NT2/D1 (cell line): Measurements from ENCODE around the gene PRODH2.

ENCODE experiments used
- DNase-seq: peaks from one replicate; pipeline ENCODE4 v3.0.0-alpha.2; 2011; ENCODE audit warnings: low read depth, low spot score
- H3K27me3 ChIP-seq: 2 replicates; pipeline ENCODE4 v1.6.0; 2011; ENCODE audit warnings: mild to moderate bottlenecking; ENCODE audit not compliant: insufficient read length, insufficient read depth
- H3K36me3 ChIP-seq: 2 replicates; pipeline ENCODE4 v1.6.1; 2011; ENCODE audit warnings: mild to moderate bottlenecking, low read length, mixed read lengths; ENCODE audit not compliant: insufficient read depth, insufficient read length
- H3K4me1 ChIP-seq: 2 replicates; pipeline ENCODE4 v1.5.1; 2011; ENCODE audit not compliant: insufficient read depth, insufficient read length
- H3K4me3 ChIP-seq: 2 replicates; pipeline ENCODE4 v1.5.1; 2011; ENCODE audit warnings: low read depth; ENCODE audit not compliant: insufficient read length
- H3K9ac ChIP-seq: 2 replicates; pipeline ENCODE4 v1.6.0; 2011; ENCODE audit warnings: low read depth; ENCODE audit not compliant: insufficient read length
- H3K9me3 ChIP-seq: 2 replicates; pipeline ENCODE4 v1.5.1; 2011; ENCODE audit warnings: mild to moderate bottlenecking, low read length; ENCODE audit not compliant: insufficient read depth
- SUZ12 ChIP-seq: IDR thresholded peaks from 2 replicates; pipeline ENCODE4 v1.6.1; 2011; ENCODE audit not compliant: insufficient read length, insufficient read depth; ENCODE audit errors: extremely low read depth
- YY1 ChIP-seq: IDR thresholded peaks from 2 replicates; pipeline ENCODE4 v1.6.1; 2011; ENCODE audit not compliant: insufficient read length, insufficient read depth
- ZNF274 ChIP-seq: IDR thresholded peaks from 2 replicates; pipeline ENCODE4 v1.6.1; 2011; ENCODE audit warnings: mild to moderate bottlenecking, low read depth, low read length

PRODH2 gene

GRCh38 chr19:35813043-35813890, 622 bp upstream of the PRODH2 start:
- Histone ChIP-seq H3K4me3 (no peak overlapping the region), H3K4me1 (peaks cover 5% of the 10 kb centered on the region), H3K9ac (no peak overlapping the region), H3K36me3 (no peaks in the 10 kb centered on the region), H3K27me3 (no peaks in the 10 kb centered on the region), H3K9me3 (no peaks in the 10 kb centered on the region)
- TF ChIP-seq ZNF274 (no peak), YY1 (no peak), SUZ12 (no peak)
- DNase-seq, result no peak

GRCh38 chr19:35811317-35812219, 1.1 kb downstream of the PRODH2 start:
- H3K27me3 ChIP-seq, result no peaks in the 10 kb centered on the region
- H3K36me3 ChIP-seq, result no peaks in the 10 kb centered on the region
- no peak for DNase-seq
- TF ChIP-seq YY1 (no peak), ZNF274 (no peak), SUZ12 (no peak)
- no peaks in the 10 kb centered on the region for H3K9me3 ChIP-seq
- H3K9ac ChIP-seq, result no peak overlapping the region
- H3K4me1 ChIP-seq, result peaks cover 5% of the 10 kb centered on the region
- H3K4me3 ChIP-seq, result no peak overlapping the region

- H3K27me3 ChIP-seq, result no peaks in the 10 kb centered on the region
- no peaks in the 10 kb centered on the region for H3K4me1 ChIP-seq
- no peak overlapping the region for H3K9ac ChIP-seq
- DNase-seq, result no peak
- H3K9me3 ChIP-seq, result no peaks in the 10 kb centered on the region
- H3K4me3 ChIP-seq, result no peak overlapping the region
- TF ChIP-seq SUZ12 (no peak), YY1 (no peak), ZNF274 (no peak)
- H3K36me3 ChIP-seq, result no peaks in the 10 kb centered on the region
Observed at GRCh38 chr19:35807633-35808032, 5.0 kb downstream of the PRODH2 start.

GRCh38 chr19:35806597-35806996, 6.0 kb downstream of the PRODH2 start:
- no peaks in the 10 kb centered on the region for H3K9me3 ChIP-seq
- no peak overlapping the region for H3K4me3 ChIP-seq
- H3K9ac ChIP-seq, result no peak overlapping the region
- TF ChIP-seq SUZ12 (no peak), YY1 (no peak)
- H3K4me1 ChIP-seq, result no peaks in the 10 kb centered on the region
- H3K36me3 ChIP-seq, result no peaks in the 10 kb centered on the region
- H3K27me3 ChIP-seq, result no peaks in the 10 kb centered on the region
- no peak for DNase-seq

GRCh38 chr19:35805526-35806102, 7.0 kb downstream of the PRODH2 start:
- H3K9ac ChIP-seq, result no peak overlapping the region
- no peaks in the 10 kb centered on the region for H3K9me3 ChIP-seq
- H3K36me3 ChIP-seq, result no peaks in the 10 kb centered on the region
- H3K4me3 ChIP-seq, result no peak overlapping the region
- H3K4me1 ChIP-seq, result no peaks in the 10 kb centered on the region
- TF ChIP-seq ZNF274 (no peak), YY1 (no peak), SUZ12 (no peak)
- no peak for DNase-seq
- no peaks in the 10 kb centered on the region for H3K27me3 ChIP-seq

- TF ChIP-seq ZNF274 (no peak), SUZ12 (no peak), YY1 (no peak)
- no peak for DNase-seq
- no peaks in the 10 kb centered on the region for H3K36me3 ChIP-seq
- no peak overlapping the region for H3K9ac ChIP-seq
- H3K4me3 ChIP-seq, result no peak overlapping the region
- no peaks in the 10 kb centered on the region for H3K27me3 ChIP-seq
- H3K4me1 ChIP-seq, result peaks cover 3% of the 10 kb centered on the region
- H3K9me3 ChIP-seq, result no peaks in the 10 kb centered on the region
Observed at GRCh38 chr19:35801828-35802227, 10.8 kb downstream of the PRODH2 start.
